ENCODE measurements around the gene IKBKE.

IKBKE gene

DNA sequence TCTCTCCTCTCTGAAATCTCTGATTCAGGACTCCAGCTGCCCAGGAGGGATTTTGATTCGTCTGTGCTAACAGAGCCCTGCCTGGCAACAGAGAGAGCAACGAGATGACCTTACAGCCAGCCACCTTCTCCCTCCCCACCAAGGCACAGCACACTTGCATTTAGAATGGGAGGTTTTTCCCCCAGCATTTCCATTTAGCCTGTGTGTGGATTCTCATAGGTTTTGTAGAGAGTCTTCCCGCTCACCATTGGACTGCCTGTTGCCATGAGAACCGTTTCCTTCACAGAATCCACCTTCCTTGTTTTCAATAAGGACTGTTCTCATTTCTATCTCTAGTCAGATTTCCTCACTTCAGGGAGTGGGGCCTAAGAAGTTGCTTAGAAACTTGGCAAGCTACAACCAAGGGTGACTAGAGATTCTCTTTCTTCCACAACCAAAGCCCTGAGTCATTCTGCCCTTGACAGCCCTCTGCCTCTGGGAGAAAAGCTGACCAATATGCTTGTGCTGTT lies 5.8 kb upstream of the IKBKE start:
- Histone ChIP-seq H3K27me3 (ENCODE audit: insufficient read depth, low read length, poor library complexity, severe bottlenecking) (no peaks in the 10 kb centered on the region), H3K36me3 (ENCODE audit: insufficient read depth, low read length) (peaks cover 10% of the 10 kb centered on the region; the same call in 1 of the 2 replicates), H3K4me2 (ENCODE audit: low read depth, low read length, poor library complexity, severe bottlenecking) (no peak overlapping the region), H4K20me1 (ENCODE audit: insufficient read depth, low read length, poor library complexity, severe bottlenecking) (no peaks in the 10 kb centered on the region), H3K9me2 (replicated peaks; ENCODE audit: low read depth, low read length) (no peaks in the 10 kb centered on the region), H3K79me2 (ENCODE audit: insufficient read depth, low read length) (peaks cover 4% of the 10 kb centered on the region; the same call in 1 of the 2 replicates), H3K9me3 (ENCODE audit: insufficient read depth, low read depth, low read length) (no peaks in the 10 kb centered on the region), H3K4me1 (ENCODE audit: insufficient read depth, low read length, poor library complexity, severe bottlenecking) (peaks cover 36% of the 10 kb centered on the region), H2AFZ (ENCODE audit: low read length) (no peak overlapping the region), H3K4me3 (ENCODE audit: low read length, poor library complexity, severe bottlenecking) (no peak overlapping the region), H3F3A (ENCODE audit: low read depth) (no peaks in the 10 kb centered on the region), H3K9ac (ENCODE audit: low read depth, low read length, poor library complexity, severe bottlenecking) (no peak overlapping the region)
- TF ChIP-seq, protein P1, sequence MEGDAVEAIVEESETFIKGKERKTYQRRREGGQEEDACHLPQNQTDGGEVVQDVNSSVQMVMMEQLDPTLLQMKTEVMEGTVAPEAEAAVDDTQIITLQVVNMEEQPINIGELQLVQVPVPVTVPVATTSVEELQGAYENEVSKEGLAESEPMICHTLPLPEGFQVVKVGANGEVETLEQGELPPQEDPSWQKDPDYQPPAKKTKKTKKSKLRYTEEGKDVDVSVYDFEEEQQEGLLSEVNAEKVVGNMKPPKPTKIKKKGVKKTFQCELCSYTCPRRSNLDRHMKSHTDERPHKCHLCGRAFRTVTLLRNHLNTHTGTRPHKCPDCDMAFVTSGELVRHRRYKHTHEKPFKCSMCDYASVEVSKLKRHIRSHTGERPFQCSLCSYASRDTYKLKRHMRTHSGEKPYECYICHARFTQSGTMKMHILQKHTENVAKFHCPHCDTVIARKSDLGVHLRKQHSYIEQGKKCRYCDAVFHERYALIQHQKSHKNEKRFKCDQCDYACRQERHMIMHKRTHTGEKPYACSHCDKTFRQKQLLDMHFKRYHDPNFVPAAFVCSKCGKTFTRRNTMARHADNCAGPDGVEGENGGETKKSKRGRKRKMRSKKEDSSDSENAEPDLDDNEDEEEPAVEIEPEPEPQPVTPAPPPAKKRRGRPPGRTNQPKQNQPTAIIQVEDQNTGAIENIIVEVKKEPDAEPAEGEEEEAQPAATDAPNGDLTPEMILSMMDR (conservative IDR thresholded peaks at IDR 0.05; ENCODE audit: low read length), result no peak
- TF ChIP-seq EZH2phosphoT487 (IDR thresholded peaks at IDR 0.05; ENCODE audit: borderline replicate concordance), result no peak

DNA sequence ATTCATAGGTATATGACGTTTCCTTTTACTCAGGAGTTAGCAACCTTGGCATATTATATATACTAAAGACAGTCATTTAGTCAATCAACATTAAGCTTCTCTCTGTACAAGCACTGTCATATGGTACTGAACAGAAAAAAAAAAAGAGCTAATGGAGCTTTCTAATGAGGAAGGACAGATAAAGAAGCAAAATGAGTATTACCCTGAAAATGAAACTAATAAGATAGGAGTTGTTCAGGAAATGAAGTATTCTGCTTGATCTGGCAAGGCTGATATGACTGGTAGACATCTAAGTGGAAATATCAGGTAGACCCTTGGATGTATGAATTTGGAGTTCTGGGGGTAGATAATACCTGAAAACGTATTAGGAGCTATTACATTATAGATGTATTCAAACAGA lies 4.3 kb upstream of the IKBKE start:
- no peaks in the 10 kb centered on the region for H3F3A ChIP-seq (ENCODE audit: low read depth)
- H3K9me2 ChIP-seq (replicated peaks; ENCODE audit: low read depth, low read length), result no peaks in the 10 kb centered on the region
- no peak for TF ChIP-seq EZH2phosphoT487 (IDR thresholded peaks at IDR 0.05; ENCODE audit: borderline replicate concordance)
- TF ChIP-seq, protein P1 (conservative IDR thresholded peaks at IDR 0.05; ENCODE audit: low read length), result no peak
- H3K4me2 ChIP-seq (ENCODE audit: low read depth, low read length, poor library complexity, severe bottlenecking), result no peak overlapping the region
- H3K36me3 ChIP-seq (ENCODE audit: insufficient read depth, low read length), result peaks cover 7% of the 10 kb centered on the region; the same call in 1 of the 2 replicates
- H2AFZ ChIP-seq (ENCODE audit: low read length), result no peak overlapping the region
- no peak overlapping the region for H3K4me3 ChIP-seq (ENCODE audit: low read length, poor library complexity, severe bottlenecking)
- H3K79me2 ChIP-seq (ENCODE audit: insufficient read depth, low read length), result peaks cover 5% of the 10 kb centered on the region; the same call in 1 of the 2 replicates
- H3K4me1 ChIP-seq (ENCODE audit: insufficient read depth, low read length, poor library complexity, severe bottlenecking), result peaks cover 42% of the 10 kb centered on the region
- no peaks in the 10 kb centered on the region for H4K20me1 ChIP-seq (ENCODE audit: insufficient read depth, low read length, poor library complexity, severe bottlenecking)
- no peak overlapping the region for H3K9ac ChIP-seq (ENCODE audit: low read depth, low read length, poor library complexity, severe bottlenecking)
- no peaks in the 10 kb centered on the region for H3K9me3 ChIP-seq (ENCODE audit: insufficient read depth, low read depth, low read length)
- no peaks in the 10 kb centered on the region for H3K27me3 ChIP-seq (ENCODE audit: insufficient read depth, low read length, poor library complexity, severe bottlenecking)

DNA sequence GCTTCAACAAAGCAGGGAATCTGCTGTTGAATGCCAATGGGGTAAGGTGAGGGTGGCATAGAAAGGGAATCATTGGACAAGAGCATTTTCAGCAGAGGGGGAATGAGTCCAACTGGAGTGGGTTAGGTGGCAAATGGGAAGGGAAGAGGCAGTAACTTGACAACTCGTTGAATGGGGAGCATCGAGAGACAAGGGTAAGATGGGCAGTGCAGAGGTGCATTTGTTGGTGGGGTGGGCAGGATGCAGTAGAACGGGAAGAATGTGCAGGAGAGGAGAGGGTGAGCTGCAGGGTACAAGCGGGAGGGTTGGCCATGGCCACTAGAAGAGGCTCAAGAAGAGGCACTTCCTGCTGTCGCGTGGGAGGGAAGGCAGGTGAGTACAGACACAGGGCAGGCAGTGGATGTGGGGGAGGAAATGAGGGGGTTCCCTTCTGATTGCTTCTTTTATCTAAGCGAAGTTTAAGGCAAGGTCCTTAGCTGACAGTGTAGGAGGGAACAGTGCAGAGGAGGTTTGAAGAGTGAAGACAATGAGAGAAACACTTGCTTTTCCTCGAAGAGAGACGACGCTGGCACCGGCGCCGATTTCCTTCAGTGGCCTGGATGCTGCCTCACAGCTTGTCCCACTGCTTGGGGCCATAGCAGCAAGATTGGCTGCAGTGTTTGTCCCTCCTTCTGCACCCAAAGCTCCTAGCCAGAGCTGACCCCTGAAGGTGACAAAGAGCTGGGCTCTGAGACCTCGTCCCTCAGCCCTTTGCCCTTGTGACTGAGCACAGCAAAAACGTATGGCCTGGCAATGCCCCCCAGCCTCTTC lies 3.2 kb upstream of the IKBKE start:
- Histone ChIP-seq H3K9me2 (replicated peaks; ENCODE audit: low read depth, low read length) (no peaks in the 10 kb centered on the region), H4K20me1 (ENCODE audit: insufficient read depth, low read length, poor library complexity, severe bottlenecking) (peaks cover 9% of the 10 kb centered on the region), H3K9me3 (ENCODE audit: insufficient read depth, low read depth, low read length) (no peaks in the 10 kb centered on the region), H3K4me1 (ENCODE audit: insufficient read depth, low read length, poor library complexity, severe bottlenecking) (peaks cover 52% of the 10 kb centered on the region), H3F3A (ENCODE audit: low read depth) (no peaks in the 10 kb centered on the region), H3K36me3 (ENCODE audit: insufficient read depth, low read length) (no peaks in the 10 kb centered on the region), H3K4me2 (ENCODE audit: low read depth, low read length, poor library complexity, severe bottlenecking) (no peak overlapping the region), H3K9ac (ENCODE audit: low read depth, low read length, poor library complexity, severe bottlenecking) (no peak overlapping the region), H3K79me2 (ENCODE audit: insufficient read depth, low read length) (peaks cover 15% of the 10 kb centered on the region; the same call in 1 of the 2 replicates), H3K27me3 (ENCODE audit: insufficient read depth, low read length, poor library complexity, severe bottlenecking) (no peaks in the 10 kb centered on the region), H2AFZ (ENCODE audit: low read length) (no peak overlapping the region), H3K4me3 (ENCODE audit: low read length, poor library complexity, severe bottlenecking) (no peak overlapping the region)
- TF ChIP-seq, protein P1 (conservative IDR thresholded peaks at IDR 0.05; ENCODE audit: low read length), result no peak
- no peak for TF ChIP-seq EZH2phosphoT487 (IDR thresholded peaks at IDR 0.05; ENCODE audit: borderline replicate concordance)
